Embryonic facial prominence (tissue), 1 donor: ENCODE data around the gene ART1.
"Not testable (repeated sequence)": the region's sequence is repeated elsewhere in the genome, so short reads cannot be mapped to it uniquely, and the experiment has no call there.

Experiments used
- DNase-seq: peaks from one replicate; pipeline ENCODE4 v3.0.0-alpha.2; 2016; ENCODE audit errors: extremely low spot score

Gene ART1, protein sequence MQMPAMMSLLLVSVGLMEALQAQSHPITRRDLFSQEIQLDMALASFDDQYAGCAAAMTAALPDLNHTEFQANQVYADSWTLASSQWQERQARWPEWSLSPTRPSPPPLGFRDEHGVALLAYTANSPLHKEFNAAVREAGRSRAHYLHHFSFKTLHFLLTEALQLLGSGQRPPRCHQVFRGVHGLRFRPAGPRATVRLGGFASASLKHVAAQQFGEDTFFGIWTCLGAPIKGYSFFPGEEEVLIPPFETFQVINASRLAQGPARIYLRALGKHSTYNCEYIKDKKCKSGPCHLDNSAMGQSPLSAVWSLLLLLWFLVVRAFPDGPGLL

DNA sequence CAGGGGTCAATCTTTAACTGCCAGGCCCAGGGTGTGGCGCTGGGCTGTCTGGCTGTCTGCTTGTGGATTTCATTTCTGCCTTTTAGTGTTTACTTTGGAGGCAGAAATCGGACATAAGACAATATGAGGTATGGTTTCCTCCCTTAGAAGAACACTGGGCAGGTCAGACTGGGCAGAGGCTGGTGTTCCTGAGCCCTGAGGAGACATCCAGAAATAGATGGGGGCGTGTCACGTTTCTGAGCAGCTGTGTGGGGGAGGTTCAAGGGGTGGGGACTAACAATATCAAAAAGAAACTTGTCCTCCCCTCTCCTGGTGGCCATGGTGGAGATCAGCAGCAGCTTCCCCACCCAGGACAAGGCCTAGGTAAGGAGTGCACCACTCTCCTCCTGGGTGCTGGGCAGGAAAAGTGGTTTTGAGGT lies at the start of gene ART1:
Gene ART1, plus strand, starts transcription at position 312 of the 419 bp plus-strand sequence. CDS start 14,086 bp downstream, outside the sequence.
- no peak for DNase-seq

DNA sequence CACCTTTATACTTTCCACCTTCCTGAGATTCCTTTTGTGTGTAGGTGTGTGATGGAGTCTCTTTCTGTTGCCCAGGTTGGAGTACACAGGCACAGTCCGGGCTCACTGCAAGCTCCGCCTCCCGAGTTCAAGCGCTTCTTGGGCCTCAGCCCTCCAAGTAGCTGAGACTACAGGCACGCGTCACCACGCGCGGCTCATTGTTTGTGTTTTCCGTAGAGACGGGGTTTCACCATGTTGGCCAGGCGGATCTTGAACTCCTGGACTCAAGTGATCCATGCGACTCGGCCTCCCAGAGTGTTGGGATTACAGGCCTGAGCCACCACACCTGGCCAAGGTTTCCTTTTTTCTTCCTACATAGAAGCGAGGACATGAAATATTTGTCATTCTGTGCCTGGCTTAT lies 47.2 kb upstream of the ART1 start:
- DNase-seq: not testable (repeated sequence)

DNA sequence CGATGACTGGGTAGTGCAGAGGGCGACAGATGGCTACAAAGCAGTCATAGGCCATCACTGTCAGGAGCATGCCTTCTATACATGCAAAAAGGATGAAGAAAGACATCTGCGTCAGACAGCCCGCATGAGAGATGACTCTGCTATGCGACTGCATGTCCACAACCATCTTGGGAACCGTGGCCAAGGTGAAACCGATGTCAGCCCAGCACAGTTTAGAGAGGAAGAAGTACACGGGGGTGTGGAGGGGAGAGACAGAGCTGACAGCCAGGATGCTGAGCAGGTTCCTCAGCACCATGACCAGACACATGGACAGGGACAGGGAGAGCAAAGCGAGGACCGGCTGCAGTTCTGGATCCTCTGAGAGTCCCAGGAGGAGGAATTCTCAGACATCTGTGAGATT lies 44.7 kb upstream of the ART1 start:
- DNase-seq: not testable (repeated sequence)

DNA sequence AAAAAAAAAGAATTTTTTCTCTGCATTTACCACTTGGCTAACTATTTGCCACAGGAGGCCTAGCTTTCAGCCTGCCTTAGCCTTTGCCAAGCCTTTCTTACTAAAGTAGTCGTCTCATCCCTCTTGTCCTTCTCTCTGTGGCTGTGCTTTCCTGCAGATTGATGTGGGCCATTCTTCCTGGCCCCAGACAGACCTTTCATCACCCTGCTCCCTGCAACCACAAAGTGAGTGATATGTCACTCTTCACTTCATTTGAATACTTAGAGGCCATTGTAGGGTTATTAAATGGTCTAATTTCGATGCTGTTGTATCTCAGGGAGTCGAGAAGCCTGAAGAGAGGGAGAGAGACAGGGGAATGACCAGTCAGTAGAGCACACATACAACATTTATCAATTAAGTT lies 40.8 kb upstream of the ART1 start:
- DNase-seq: no peak

DNA sequence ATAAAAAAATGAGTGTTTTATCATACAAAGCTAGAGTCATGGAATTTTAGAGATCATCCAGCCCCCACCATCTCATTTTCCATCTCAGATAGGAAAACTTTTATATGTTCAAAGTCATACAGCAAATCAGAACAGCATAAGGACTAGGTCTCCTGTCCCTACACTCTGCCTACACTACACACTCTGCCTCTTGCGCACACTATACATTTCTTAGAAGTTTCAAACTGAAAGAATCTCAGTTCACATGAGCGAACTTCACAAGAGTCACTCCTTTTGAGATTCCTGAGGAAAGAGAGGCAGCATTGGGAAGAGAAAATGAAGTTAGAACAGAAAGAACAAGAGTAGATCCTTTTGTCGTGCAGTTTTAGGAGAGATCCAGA lies 39.7 kb upstream of the ART1 start:
- no peak for DNase-seq

DNA sequence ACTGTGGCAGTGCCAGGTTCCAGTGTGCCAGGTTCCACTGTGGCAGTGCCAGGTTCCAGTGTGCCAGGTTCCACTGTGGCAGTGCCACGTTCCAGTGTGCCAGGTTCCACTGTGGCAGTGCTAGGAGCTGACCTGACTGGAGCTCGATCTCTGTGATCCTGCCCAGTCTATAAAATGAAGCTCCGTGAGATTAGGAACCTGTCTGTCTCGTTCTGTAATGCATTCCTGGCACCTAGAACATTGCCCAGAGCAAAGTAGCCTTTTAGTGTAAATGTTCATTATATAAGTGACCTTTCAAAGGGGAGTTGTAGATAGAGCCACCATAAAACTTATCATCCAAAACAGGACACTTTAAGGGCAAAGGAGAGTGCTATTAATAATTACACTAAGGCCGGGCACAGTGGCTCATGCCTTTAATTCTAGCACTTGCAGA lies 39.1 kb upstream of the ART1 start:
- no peak for DNase-seq

DNA sequence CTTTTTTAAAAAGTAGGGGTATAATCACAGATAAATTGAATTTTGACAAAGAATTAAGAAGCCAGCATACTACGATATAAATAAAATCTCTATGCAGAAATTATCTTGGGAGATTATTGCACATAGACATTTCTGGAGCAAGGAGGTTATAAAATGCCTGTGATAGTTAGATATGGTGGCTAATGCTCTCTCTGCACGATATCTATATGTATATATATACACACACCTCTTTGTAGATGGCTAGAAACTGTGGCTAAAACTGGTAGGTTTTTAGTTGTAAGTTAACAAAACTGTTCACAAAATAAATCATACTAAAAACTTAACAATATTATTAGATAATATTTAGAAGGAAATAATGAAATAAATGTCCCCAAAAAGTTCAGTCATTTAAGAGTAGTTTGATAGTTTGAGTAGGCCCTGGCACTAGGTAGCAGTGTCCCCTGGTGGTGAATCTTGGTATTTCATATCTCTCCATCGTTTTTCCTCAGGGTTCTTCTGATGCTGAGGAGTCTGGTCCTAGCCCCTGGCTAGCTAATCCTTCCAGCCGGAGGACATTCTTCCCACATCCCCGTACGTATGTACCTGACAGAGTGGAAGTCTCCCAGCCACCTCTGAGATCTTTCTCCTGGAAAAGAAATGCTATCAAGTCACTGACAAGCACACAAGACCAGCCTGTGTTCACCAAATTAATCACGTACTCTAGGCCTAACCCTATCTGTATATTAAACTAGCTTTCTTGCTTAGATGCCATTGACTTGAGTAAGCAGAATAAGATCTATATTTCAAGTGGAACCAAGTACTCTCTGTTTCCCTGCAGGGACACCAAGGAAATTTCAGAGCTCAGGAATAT lies 35.3 kb upstream of the ART1 start:
- DNase-seq: no peak

DNA sequence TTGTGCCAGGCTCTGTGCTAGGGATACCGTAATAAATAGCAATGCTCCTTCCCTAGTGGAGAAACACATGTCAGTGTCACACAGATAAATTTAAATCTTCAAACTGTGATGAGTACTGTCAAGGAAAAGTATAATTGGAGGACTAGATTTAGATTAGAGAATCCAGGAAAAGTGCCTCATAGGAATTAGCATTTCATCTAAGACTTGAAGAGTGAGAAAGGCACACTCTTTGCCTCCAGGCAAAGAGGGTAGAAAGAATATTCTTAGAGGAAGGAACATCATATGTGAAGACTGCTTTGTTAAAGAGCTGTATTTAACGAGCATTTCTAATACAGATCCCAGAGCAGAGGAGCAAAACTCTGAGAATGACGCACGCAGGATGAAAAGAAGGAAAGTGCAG lies 34.1 kb upstream of the ART1 start:
- no peak for DNase-seq

DNA sequence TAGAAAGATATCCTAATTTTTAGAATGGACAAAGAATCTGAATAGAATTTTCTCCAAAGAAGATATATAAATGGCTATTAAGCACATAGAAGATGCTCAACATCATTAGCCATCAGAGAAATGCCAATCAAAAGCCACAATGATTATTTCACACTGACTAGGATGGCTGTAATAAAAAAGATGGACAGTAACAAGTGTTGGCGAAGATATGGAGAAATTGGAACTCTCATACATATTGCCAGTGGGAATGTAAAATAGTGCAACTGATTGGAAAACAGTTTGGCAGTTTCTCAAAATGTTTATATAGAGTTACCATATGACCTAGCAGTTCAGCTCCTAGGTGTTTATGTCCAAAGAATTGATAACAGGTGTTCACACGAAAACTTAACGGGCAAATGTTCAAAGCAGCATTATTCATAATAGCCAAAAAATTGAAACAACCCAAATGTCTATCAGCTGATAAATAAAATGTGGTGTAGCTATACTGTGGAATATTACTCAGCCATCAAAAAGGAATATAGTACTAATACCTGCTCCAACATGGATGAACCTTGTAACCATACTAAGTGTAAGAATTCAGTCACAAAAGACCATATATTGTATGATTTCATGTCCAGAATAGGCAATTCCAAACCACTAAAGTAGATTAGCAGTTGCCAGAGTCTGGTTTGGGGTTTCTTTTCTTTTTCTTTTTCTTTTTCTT lies 32.8 kb upstream of the ART1 start:
- DNase-seq: no peak

DNA sequence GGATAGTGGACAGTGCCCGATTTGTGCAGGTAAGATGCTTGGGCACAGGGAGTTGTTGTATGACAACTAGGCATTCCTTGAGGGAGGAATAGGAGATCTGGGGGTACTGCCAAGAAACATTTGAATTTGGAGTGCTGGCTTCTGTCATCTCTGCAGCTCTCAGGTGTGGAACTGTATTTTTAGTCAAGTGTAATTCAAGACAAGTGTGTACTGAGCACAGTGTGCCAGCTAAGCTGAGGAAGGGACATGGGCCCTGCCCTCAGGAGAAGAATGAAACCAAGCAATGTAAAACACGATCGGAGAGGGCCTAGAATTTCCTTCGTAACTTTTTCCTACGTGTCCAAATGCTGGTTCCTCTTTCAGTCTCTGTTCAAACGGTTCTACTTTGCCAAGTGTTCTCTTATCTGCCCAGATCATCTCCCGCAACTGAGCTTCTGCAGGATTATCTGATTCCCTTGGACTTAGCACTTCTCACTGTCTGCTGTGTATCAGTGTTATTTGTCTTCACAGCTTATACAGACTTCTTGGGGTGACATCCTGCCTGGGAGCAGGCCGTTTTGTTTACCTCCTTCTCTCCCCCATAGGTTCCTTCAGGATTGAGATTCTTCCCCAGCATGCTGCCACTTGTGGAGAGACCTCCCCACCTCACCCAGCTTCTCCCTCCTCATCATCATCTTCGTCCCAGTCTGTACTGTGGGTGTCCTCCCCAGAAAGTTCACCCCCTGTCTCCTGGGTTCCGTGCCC lies 30.8 kb upstream of the ART1 start:
- no peak for DNase-seq

DNA sequence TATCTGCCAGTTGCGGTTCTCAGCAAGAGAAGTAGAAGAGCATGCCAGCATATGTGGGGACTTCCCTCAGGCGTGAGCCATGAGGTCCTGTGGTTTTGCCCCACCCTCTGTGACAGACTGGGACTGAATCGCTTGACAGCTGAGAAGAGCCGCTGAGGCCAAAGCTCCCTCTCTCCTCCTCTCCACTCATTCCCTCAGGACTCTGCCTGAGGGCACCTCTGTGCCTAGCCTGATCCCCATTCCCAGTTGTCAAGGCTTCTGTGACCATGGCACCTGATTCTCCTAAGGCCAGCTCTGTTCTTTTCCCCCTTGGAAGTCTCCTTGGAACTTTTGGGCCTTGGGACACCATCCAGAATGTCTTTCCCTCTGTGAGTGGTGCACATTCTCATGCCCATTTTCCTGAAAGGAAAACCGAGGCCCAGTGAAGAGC lies 30.2 kb upstream of the ART1 start:
- no peak for DNase-seq

DNA sequence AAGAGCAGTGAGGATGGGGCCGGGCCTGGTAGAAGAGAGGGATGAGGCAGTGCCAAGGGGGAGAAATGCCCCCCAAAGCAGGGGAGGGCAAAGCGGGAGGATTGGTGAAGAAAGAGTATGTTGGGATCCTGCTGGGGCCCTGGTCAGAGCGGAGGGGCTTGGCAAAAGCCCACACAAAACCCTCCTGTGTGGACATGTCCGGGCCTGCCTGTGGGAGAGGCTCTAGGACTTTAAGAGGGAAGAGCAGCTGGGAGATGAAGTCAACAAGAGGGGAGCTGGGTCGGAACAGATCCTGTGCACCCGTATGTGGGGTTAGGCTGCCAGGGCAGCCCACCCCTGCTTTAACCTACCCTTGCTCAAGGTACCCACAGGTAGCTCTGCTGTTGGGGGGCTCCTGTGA lies 28.9 kb upstream of the ART1 start:
- no peak for DNase-seq

DNA sequence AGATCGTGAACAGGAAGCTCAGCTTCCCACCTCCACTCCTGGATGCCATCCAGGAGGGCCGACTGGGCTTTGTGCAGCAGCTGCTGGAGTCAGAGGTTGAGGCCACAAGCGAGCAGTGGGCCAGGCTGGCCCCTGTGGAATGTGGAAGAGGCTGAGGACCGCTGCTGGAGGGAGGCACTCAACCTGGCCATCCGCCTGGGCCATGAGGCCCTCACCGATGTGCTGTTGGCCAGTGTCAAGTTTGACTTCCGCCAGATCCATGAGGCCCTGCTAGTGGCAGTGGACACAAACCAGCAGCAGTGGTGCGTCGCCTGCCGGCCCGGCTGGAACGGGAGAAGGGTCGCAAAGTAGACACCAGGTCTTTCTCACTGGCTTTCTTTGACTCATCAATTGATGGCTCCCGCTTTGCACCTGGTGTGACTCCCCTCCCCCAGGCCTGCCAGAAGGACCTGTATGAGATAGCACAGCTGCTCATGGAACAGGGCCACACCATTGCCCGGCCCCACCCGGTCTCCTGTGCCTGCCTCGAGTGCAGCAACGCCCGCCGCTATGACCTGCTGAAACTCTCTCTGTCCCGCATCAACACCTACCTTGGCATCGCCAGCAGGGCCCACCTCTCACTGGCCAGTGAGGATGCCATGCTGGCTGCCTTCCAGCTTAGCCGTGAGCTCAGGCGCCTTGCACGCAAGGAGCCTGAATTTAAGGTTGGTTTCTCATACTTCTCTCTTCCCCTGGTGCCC lies 28.0 kb upstream of the ART1 start:
- DNase-seq: no peak

DNA sequence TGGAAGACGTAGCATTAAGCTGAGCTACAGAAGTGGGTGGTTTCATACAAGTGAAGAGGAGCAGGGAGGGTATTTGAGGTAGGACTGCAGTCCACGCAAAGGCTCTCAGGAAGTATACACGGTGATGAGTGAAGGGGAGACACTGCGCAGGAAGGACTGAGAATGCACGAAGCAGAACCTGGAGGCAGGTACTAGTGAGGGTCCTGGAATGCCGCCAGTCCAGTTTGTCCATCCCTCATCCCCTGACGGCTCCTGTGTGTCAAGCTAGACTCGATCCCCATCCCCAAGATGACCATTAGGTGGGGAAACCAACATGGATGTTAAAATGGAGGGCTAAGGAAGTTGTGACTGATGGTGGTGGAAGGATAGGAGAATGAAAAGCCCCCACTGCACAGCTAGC lies 26.9 kb upstream of the ART1 start:
- no peak for DNase-seq

DNA sequence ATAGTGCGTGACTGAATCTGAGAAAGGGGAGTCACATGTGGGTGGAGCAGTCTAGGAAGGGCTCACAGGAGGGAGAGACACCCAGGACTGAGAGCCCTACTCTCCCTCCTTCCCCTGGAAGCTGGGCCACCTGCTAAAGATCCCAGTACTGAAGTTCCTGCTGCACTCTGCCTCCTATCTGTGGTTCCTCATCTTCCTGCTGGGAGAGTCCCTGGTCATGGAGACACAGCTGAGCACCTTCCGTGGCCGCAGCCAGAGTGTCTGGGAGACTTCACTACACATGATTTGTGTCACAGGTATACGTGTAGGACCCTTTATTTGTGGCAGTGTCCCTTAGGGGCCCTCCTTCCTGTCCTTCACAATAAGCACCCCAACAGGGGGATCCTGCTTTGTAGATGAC lies 22.4 kb upstream of the ART1 start:
- no peak for DNase-seq

DNA sequence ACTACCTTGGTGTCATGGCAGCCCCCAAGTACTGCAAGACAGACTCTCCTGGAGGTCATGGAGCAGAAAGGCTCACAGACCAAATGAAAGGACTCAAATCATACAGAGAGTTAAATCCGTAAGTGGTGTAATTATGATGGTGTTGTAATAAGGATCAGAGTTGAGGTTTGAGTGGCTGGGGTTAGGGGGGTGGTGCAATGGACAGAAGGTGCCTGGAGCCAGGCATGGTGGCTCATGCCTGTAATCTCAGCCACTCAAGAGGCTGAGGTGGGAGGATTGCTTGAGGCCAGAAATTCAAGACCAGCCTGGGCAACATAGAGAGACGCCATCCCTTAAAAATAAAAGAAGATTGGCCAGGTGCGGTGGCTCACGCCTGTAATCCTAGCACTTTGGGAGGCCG lies 21.8 kb upstream of the ART1 start:
- DNase-seq: no peak

DNA sequence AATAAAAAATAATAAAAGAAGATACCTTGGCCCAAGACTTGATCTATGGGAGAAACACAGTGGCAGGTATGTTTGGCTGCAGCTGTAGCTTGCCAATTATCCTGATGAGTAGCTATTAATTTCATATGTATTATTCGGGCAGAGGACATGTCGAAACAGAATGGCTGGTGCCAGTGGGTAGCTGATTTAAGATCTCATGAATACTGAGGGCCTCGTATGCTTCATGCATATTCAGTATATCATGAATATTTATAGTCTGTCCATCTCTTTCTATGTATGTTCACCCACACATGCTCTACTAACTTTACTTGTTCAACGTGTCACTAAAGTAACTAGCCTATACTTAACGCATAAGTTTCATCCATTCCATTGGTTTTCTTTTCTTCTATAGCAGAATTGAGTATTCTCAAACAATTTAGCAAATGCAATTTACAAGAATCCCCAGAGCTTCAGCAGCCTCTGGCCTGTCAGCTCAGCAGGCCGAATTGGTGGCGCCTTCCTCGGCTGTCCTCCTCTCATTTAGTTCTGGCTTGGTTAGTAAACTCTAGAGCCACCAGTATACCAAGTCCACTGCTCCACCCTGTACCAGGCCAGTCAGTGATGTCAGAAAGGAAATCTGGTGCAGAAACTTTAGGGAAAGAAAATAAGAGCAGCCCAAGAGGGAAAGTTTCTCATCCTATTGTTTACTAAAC lies 21.0 kb upstream of the ART1 start:
- no peak for DNase-seq

DNA sequence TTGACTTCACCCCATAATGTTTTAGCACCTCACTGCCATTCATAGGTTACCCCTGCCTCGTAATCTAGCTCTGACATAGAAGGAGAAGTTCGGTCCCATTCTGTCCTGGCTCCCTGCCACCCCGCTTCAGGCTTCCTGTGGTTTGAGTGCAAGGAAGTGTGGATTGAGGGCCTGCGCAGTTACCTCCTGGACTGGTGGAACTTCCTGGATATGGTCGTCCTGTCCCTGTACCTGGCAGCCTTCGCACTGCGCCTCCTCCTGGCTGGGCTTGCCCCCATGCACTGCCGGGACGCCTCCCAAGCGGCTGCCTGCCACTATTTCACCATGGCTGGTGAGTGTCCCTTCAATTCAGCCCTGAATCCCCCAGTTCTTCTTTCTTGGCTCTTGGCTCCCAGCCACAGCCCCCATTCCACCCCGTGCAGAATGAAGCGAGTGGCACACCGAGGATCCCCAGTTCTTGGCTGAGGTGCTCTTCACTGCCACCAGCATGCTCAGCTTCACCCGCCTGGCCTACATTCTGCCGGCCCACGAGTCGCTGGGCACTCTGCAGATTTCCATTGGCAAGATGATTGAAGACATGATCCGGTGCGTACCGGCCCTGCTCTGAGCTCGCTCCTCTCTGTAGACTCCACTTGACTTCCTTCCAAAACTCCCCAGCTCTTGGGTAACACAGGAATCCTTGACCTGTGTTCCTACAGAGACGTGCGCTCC lies 18.5 kb upstream of the ART1 start:
- DNase-seq: no peak

DNA sequence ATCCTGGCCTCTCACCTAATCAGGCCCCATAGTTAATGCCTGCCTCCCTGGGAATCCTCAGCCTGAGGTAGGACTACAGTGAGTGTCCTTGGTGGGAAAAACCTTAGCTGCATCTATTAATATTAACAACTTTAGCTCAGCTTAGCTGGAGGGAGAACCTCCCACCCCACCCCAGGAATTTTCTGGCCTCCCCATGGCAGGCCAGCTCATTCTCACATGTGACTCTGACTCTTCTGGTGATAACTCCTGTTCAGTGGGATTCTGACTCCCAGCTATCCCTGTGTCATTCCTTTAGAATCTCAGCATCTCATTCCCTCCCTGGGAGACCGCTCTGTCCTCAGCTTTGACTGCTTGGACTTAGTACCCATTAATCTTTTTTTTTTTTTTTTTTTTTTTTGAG lies 17.6 kb upstream of the ART1 start:
- DNase-seq: no peak

DNA sequence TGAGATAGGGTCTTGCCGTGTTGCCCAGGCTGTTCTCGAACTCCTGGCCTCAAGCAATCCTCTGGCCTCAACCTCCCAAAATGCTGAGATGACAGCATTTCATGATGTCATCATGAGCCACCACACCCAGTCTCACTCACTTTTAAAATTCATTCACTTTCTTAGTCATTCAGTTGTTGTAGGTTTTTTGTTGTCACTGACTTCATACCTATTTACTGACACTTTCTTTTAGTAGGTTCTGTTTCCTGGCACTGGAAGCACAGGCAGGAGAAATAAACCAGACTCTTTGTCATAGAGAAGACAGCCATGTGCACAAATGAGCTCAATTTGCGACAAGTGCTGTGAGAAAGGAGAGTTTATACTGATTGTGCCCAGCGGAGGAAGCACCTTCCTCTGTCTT lies 13.6 kb upstream of the ART1 start:
- no peak for DNase-seq
